ENCODE results near the gene GRID1.

Gene GRID1

GRCh38 chr10:85674851-85675250, 691.7 kb downstream of the GRID1 start:
- H3K4me3 Mint-ChIP-seq: no peak overlapping the region
- peaks cover 13% of the 10 kb centered on the region for H3K9me3 Mint-ChIP-seq (ENCODE audit: low read depth)
- no peaks in the 10 kb centered on the region for H3K36me3 Mint-ChIP-seq
- H3K4me1 Mint-ChIP-seq (ENCODE audit: low read depth): no peaks in the 10 kb centered on the region
- H3K27ac Mint-ChIP-seq: no peak overlapping the region
- peaks cover 4% of the 10 kb centered on the region for H3K27me3 Mint-ChIP-seq

- H3K9me3 Mint-ChIP-seq (ENCODE audit: low read depth): peaks cover 13% of the 10 kb centered on the region
- H3K4me3 Mint-ChIP-seq: no peak overlapping the region
- peaks cover 4% of the 10 kb centered on the region for H3K27me3 Mint-ChIP-seq
These were observed 693.3 kb downstream of the GRID1 start for GRCh38 chr10:85673270-85673669.

GRCh38 chr10:85671530-85671929, 695.1 kb downstream of the GRID1 start:
- Mint-ChIP-seq H3K36me3 (no peaks in the 10 kb centered on the region), H3K27ac (no peak overlapping the region), H3K9me3 (ENCODE audit: low read depth) (peaks cover 13% of the 10 kb centered on the region), H3K4me1 (ENCODE audit: low read depth) (no peaks in the 10 kb centered on the region), H3K4me3 (no peak overlapping the region), H3K27me3 (peaks cover 2% of the 10 kb centered on the region)

More at GRCh38 chr10:85673270-85673669, 693.3 kb downstream of the GRID1 start:
- Mint-ChIP-seq H3K4me1 (ENCODE audit: low read depth) (no peaks in the 10 kb centered on the region), H3K27ac (no peak overlapping the region), H3K36me3 (no peaks in the 10 kb centered on the region)

GRCh38 chr10:85668522-85668921, 698.1 kb downstream of the GRID1 start:
- Mint-ChIP-seq H3K27me3 (no peaks in the 10 kb centered on the region), H3K27ac (no peak overlapping the region), H3K4me3 (no peak overlapping the region)

GRCh38 chr10:85667638-85668233, 698.9 kb downstream of the GRID1 start:
- Mint-ChIP-seq H3K27me3 (no peaks in the 10 kb centered on the region), H3K36me3 (no peaks in the 10 kb centered on the region), H3K4me3 (no peak overlapping the region), H3K27ac (no peak overlapping the region), H3K9me3 (ENCODE audit: low read depth) (peaks cover 11% of the 10 kb centered on the region), H3K4me1 (ENCODE audit: low read depth) (no peaks in the 10 kb centered on the region)

More at GRCh38 chr10:85668522-85668921, 698.1 kb downstream of the GRID1 start:
- peaks cover 13% of the 10 kb centered on the region for H3K9me3 Mint-ChIP-seq (ENCODE audit: low read depth)
- H3K4me1 Mint-ChIP-seq (ENCODE audit: low read depth): no peaks in the 10 kb centered on the region
- H3K36me3 Mint-ChIP-seq: no peaks in the 10 kb centered on the region

- Mint-ChIP-seq H3K27ac (no peak overlapping the region), H3K36me3 (no peaks in the 10 kb centered on the region), H3K27me3 (no peaks in the 10 kb centered on the region), H3K4me3 (no peak overlapping the region), H3K9me3 (ENCODE audit: low read depth) (peaks cover 9% of the 10 kb centered on the region), H3K4me1 (ENCODE audit: low read depth) (no peaks in the 10 kb centered on the region)
These were observed 699.6 kb downstream of the GRID1 start for GRCh38 chr10:85666987-85667386.

- Mint-ChIP-seq H3K36me3 (no peaks in the 10 kb centered on the region), H3K27me3 (no peaks in the 10 kb centered on the region), H3K4me1 (ENCODE audit: low read depth) (no peaks in the 10 kb centered on the region), H3K4me3 (no peak overlapping the region), H3K9me3 (ENCODE audit: low read depth) (peaks cover 5% of the 10 kb centered on the region), H3K27ac (no peak overlapping the region)
These were observed 700.5 kb downstream of the GRID1 start for GRCh38 chr10:85666102-85666501.

GRCh38 chr10:85665681-85666080, 700.9 kb downstream of the GRID1 start:
- H3K27ac Mint-ChIP-seq: no peak overlapping the region
- no peak overlapping the region for H3K4me3 Mint-ChIP-seq
- no peaks in the 10 kb centered on the region for H3K36me3 Mint-ChIP-seq
- no peaks in the 10 kb centered on the region for H3K27me3 Mint-ChIP-seq
- H3K4me1 Mint-ChIP-seq (ENCODE audit: low read depth): no peaks in the 10 kb centered on the region
- peaks cover under 1% of the 10 kb centered on the region for H3K9me3 Mint-ChIP-seq (ENCODE audit: low read depth)

- no peaks in the 10 kb centered on the region for H3K27me3 Mint-ChIP-seq
- no peak overlapping the region for H3K4me3 Mint-ChIP-seq
- H3K9me3 Mint-ChIP-seq (ENCODE audit: low read depth): no peaks in the 10 kb centered on the region
- no peak overlapping the region for H3K27ac Mint-ChIP-seq
- no peaks in the 10 kb centered on the region for H3K4me1 Mint-ChIP-seq (ENCODE audit: low read depth)
- no peaks in the 10 kb centered on the region for H3K36me3 Mint-ChIP-seq
These were observed 701.5 kb downstream of the GRID1 start for GRCh38 chr10:85665078-85665477.

GRCh38 chr10:85661123-85661522, 705.5 kb downstream of the GRID1 start:
- no peaks in the 10 kb centered on the region for H3K4me1 Mint-ChIP-seq (ENCODE audit: low read depth)

GRCh38 chr10:85659331-85659730, 707.3 kb downstream of the GRID1 start:
- Mint-ChIP-seq H3K36me3 (no peaks in the 10 kb centered on the region), H3K27me3 (no peaks in the 10 kb centered on the region), H3K4me1 (ENCODE audit: low read depth) (no peaks in the 10 kb centered on the region), H3K9me3 (ENCODE audit: low read depth) (no peaks in the 10 kb centered on the region), H3K27ac (no peak overlapping the region), H3K4me3 (no peak overlapping the region)

More at GRCh38 chr10:85661123-85661522, 705.5 kb downstream of the GRID1 start:
- Mint-ChIP-seq H3K36me3 (no peaks in the 10 kb centered on the region), H3K9me3 (ENCODE audit: low read depth) (no peaks in the 10 kb centered on the region), H3K27ac (no peak overlapping the region), H3K27me3 (no peaks in the 10 kb centered on the region), H3K4me3 (no peak overlapping the region)

- Mint-ChIP-seq H3K27me3 (no peaks in the 10 kb centered on the region), H3K4me3 (no peak overlapping the region), H3K27ac (no peak overlapping the region), H3K36me3 (no peaks in the 10 kb centered on the region), H3K4me1 (ENCODE audit: low read depth) (no peaks in the 10 kb centered on the region), H3K9me3 (ENCODE audit: low read depth) (no peaks in the 10 kb centered on the region)
These were observed 708.1 kb downstream of the GRID1 start for GRCh38 chr10:85658518-85658917.

GRCh38 chr10:85657476-85658113, 709.0 kb downstream of the GRID1 start:
- H3K9me3 Mint-ChIP-seq (ENCODE audit: low read depth): no peaks in the 10 kb centered on the region
- no peak overlapping the region for H3K27ac Mint-ChIP-seq
- no peaks in the 10 kb centered on the region for H3K4me1 Mint-ChIP-seq (ENCODE audit: low read depth)
- no peak overlapping the region for H3K4me3 Mint-ChIP-seq
- no peaks in the 10 kb centered on the region for H3K36me3 Mint-ChIP-seq
- no peaks in the 10 kb centered on the region for H3K27me3 Mint-ChIP-seq

GRCh38 chr10:85655411-85655810, 711.2 kb downstream of the GRID1 start:
- Mint-ChIP-seq H3K9me3 (ENCODE audit: low read depth) (no peaks in the 10 kb centered on the region), H3K4me3 (no peak overlapping the region)

GRCh38 chr10:85651497-85651882, 715.1 kb downstream of the GRID1 start:
- Mint-ChIP-seq H3K27ac (no peak overlapping the region), H3K27me3 (no peaks in the 10 kb centered on the region), H3K4me3 (no peak overlapping the region), H3K9me3 (ENCODE audit: low read depth) (no peaks in the 10 kb centered on the region), H3K4me1 (ENCODE audit: low read depth) (no peaks in the 10 kb centered on the region), H3K36me3 (no peaks in the 10 kb centered on the region)

More at GRCh38 chr10:85655411-85655810, 711.2 kb downstream of the GRID1 start:
- Mint-ChIP-seq H3K27me3 (no peaks in the 10 kb centered on the region), H3K4me1 (ENCODE audit: low read depth) (no peaks in the 10 kb centered on the region), H3K27ac (no peak overlapping the region), H3K36me3 (no peaks in the 10 kb centered on the region)

Measured in activated naive CD8-positive, alpha-beta T cell (primary cell).